Measurements from ENCODE around the gene TOP3B. TPM values are rescaled to one million over a fixed set of nuclear protein-coding genes. Genes with fewer than 3 reads are reported as not detected.
A peak's percentile ranks its signal among the peaks of the same experiment; 100 is the strongest.

Gene TOP3B
- total RNA-seq, 6 experiments from 2014 or later, result 13.5 to 20.4 (median 15.6) TPM

DNA sequence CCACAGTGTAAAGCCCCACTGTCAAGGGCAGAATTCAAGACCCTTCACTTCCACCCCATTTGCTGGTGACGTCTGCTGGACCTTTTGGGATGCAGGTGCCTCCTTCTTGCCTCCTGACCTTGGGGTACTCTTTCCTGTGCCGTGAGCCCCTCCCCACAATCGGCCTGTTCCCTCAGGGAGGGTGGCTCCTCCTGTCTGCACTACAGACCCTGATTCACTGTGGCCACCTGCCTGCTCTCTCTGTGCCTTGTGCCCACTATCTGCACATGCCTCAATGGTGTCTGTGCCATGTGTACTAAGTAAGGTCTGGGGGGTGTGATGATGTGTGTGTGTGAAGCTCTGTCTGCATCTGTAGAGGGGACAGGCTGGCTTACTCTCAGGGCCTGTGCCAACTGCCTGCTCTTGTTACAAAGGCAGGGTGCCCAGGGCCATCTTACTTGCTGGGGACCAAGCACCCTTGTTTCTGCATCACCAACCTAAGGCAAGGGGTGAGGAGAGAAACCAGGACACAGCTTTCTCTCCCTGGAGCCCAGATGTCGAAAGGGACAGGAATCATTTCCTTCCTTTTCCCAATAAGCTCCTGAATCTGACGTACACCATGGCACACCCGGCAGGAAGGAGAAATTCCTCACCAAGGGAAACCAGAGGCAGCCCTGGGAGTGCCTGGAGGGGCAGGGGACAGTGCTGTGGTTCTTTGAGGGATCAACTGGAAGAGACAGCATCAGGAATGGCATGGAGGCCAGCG is 33.6 kb downstream of the TOP3B start:
- peak in 1 of 4 donors; percentile 3 for ATAC-seq

DNA sequence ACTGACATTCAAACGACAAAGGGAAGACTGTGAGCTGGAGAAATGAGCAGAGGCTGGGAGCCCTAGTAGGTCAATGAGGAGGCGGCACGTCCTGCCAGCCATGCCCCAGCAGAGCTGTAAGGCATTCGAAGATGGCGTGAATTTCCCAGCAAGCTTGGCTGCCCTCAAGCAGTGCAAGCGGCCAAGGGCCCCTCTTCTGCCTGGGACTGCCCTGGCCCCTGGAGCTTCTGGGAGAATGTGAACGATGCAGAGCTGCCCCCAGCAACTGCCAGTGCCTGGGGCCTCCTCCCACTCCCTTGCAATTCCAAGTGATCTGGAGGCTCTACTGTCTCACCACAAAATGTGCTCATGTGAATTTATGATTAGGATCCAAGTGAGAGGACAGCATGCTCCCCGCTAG is 34.2 kb downstream of the TOP3B start:
- no peak for ATAC-seq
- Histone ChIP-seq H3K4me3 (no peak overlapping the region), H3K9me3 (no peaks in the 10 kb centered on the region), H3K4me1 (peaks cover 0 to 32% (median 12%) of the 10 kb centered on the region in 4 donors), H3K27me3 (no peaks in the 10 kb centered on the region), H3K27ac (peak overlapping the region; percentile 18 to 26 (median 20)), H3K36me3 (no peaks in the 10 kb centered on the region)
- no peak for DNase-seq
- WGBS (ENCODE audit: insufficient coverage, low coverage, low lambda C conversion rate, missing lambda C conversion rate), result 78% methylated on average over 2 of the region's 8 CpGs
- intact Hi-C loops (cut with DNase I), result no loop called here
- TF ChIP-seq, protein P1, sequence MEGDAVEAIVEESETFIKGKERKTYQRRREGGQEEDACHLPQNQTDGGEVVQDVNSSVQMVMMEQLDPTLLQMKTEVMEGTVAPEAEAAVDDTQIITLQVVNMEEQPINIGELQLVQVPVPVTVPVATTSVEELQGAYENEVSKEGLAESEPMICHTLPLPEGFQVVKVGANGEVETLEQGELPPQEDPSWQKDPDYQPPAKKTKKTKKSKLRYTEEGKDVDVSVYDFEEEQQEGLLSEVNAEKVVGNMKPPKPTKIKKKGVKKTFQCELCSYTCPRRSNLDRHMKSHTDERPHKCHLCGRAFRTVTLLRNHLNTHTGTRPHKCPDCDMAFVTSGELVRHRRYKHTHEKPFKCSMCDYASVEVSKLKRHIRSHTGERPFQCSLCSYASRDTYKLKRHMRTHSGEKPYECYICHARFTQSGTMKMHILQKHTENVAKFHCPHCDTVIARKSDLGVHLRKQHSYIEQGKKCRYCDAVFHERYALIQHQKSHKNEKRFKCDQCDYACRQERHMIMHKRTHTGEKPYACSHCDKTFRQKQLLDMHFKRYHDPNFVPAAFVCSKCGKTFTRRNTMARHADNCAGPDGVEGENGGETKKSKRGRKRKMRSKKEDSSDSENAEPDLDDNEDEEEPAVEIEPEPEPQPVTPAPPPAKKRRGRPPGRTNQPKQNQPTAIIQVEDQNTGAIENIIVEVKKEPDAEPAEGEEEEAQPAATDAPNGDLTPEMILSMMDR (IDR thresholded peaks at IDR 0.05), result no peak

More for the DNA sequence above, 33.6 kb downstream of the TOP3B start:
- no peaks in the 10 kb centered on the region for H3K27me3 ChIP-seq
- intact Hi-C loops (cut with DNase I), result no loop called here
- H3K36me3 ChIP-seq, result no peaks in the 10 kb centered on the region
- H3K27ac ChIP-seq, result peak overlapping the region; percentile 18 to 26 (median 20)
- peaks cover 0 to 26% (median 9%) of the 10 kb centered on the region in 4 donors for H3K4me1 ChIP-seq
- H3K9me3 ChIP-seq, result no peaks in the 10 kb centered on the region
- WGBS (ENCODE audit: insufficient coverage, low coverage, low lambda C conversion rate, missing lambda C conversion rate), result no CpG with 5 or more reads among the region's 7 CpGs
- no peak for TF ChIP-seq POLR2A (IDR thresholded peaks at IDR 0.05)
- TF ChIP-seq, protein P1 (IDR thresholded peaks at IDR 0.05), result no peak
- H3K4me3 ChIP-seq, result no peak overlapping the region
- no peak for DNase-seq

- ATAC-seq (no peak), DNase-seq (no peak)
- Histone ChIP-seq H3K4me1 (peaks cover 0 to 35% (median 13%) of the 10 kb centered on the region in 4 donors), H3K36me3 (no peaks in the 10 kb centered on the region), H3K27ac (peak overlapping the region in 2 of 3 donors; percentile 10 to 45), H3K4me3 (no peak overlapping the region), H3K27me3 (no peaks in the 10 kb centered on the region), H3K9me3 (no peaks in the 10 kb centered on the region)
- TF ChIP-seq POLR2A (IDR thresholded peaks at IDR 0.05), result no peak
- TF ChIP-seq, protein P1 (IDR thresholded peaks at IDR 0.05), result peak in 3 of 4 donors; percentile 19 to 32 (median 20)
- WGBS (ENCODE audit: insufficient coverage, low coverage, low lambda C conversion rate, missing lambda C conversion rate), result 70% methylated on average over 14 of the region's 16 CpGs
- intact Hi-C loops (cut with DNase I), result no loop called here
These were observed 35.3 kb downstream of the TOP3B start for GRCh38 chr22:21947040-21948014.

- H3K27me3 ChIP-seq, result no peaks in the 10 kb centered on the region
- no peaks in the 10 kb centered on the region for H3K9me3 ChIP-seq
- ATAC-seq, result no peak
- no peak for DNase-seq
- TF ChIP-seq, protein P1 (IDR thresholded peaks at IDR 0.05), result no peak
- no CpG with 5 or more reads among the region's 12 CpGs for WGBS (ENCODE audit: insufficient coverage, low coverage, low lambda C conversion rate, missing lambda C conversion rate)
- H3K4me1 ChIP-seq, result peaks cover 0 to 26% (median 13%) of the 10 kb centered on the region in 4 donors
- no peaks in the 10 kb centered on the region for H3K36me3 ChIP-seq
- peak overlapping the region in 2 of 3 donors; percentile 10 to 45 for H3K27ac ChIP-seq
- intact Hi-C loops (cut with DNase I), result no loop called here
- no peak overlapping the region for H3K4me3 ChIP-seq
These were observed 36.2 kb downstream of the TOP3B start for GRCh38 chr22:21946262-21946925.

All from right lobe of liver (tissue), 6 donors.